Measurements from ENCODE around the gene TRMT2A.

TRMT2A gene

GRCh38 chr22:20127869-20128618 lies 11.0 kb upstream of the TRMT2A start:
- TF ChIP-seq TAF1 (IDR thresholded peaks at IDR 0.05; ENCODE audit: borderline replicate concordance, insufficient read depth, low read length) (no peak), REST (IDR thresholded peaks at IDR 0.05; ENCODE audit: insufficient read depth in 1 of 2, low read depth in 2 of 2, low read length in 2 of 2) (no peak), FOXP2 (optimal IDR thresholded peaks at IDR 0.05; ENCODE audit: borderline replicate concordance, extremely low read depth, extremely low read length, insufficient read depth) (no peak), POLR2AphosphoS5 (IDR thresholded peaks at IDR 0.05; ENCODE audit: low read depth, low read length) (no peak; the same call in 1 of the 2 replicates), SIN3A (IDR thresholded peaks at IDR 0.05; ENCODE audit: borderline replicate concordance, insufficient read depth, low read length) (no peak)

GRCh38 chr22:20127318-20127868 lies 10.4 kb upstream of the TRMT2A start:
- TF ChIP-seq REST (IDR thresholded peaks at IDR 0.05; ENCODE audit: insufficient read depth in 1 of 2, low read depth in 2 of 2, low read length in 2 of 2) (no peak), POLR2AphosphoS5 (IDR thresholded peaks at IDR 0.05; ENCODE audit: low read depth, low read length) (no peak), TAF1 (IDR thresholded peaks at IDR 0.05; ENCODE audit: borderline replicate concordance, insufficient read depth, low read length) (no peak), SIN3A (IDR thresholded peaks at IDR 0.05; ENCODE audit: borderline replicate concordance, insufficient read depth, low read length) (no peak), FOXP2 (optimal IDR thresholded peaks at IDR 0.05; ENCODE audit: borderline replicate concordance, extremely low read depth, extremely low read length, insufficient read depth) (no peak)

- TF ChIP-seq FOXP2 (optimal IDR thresholded peaks at IDR 0.05; ENCODE audit: borderline replicate concordance, extremely low read depth, extremely low read length, insufficient read depth): no peak
- TF ChIP-seq POLR2AphosphoS5 (IDR thresholded peaks at IDR 0.05; ENCODE audit: low read depth, low read length): no peak
- no peak for TF ChIP-seq SIN3A (IDR thresholded peaks at IDR 0.05; ENCODE audit: borderline replicate concordance, insufficient read depth, low read length)
- no peak for TF ChIP-seq TAF1 (IDR thresholded peaks at IDR 0.05; ENCODE audit: borderline replicate concordance, insufficient read depth, low read length)
- TF ChIP-seq REST (IDR thresholded peaks at IDR 0.05; ENCODE audit: insufficient read depth in 1 of 2, low read depth in 2 of 2, low read length in 2 of 2): no peak
Measured at GRCh38 chr22:20126284-20127029, 9.4 kb upstream of the TRMT2A start.

- TF ChIP-seq SIN3A (IDR thresholded peaks at IDR 0.05; ENCODE audit: borderline replicate concordance, insufficient read depth, low read length) (no peak), POLR2AphosphoS5 (IDR thresholded peaks at IDR 0.05; ENCODE audit: low read depth, low read length) (no peak), REST (IDR thresholded peaks at IDR 0.05; ENCODE audit: insufficient read depth in 1 of 2, low read depth in 2 of 2, low read length in 2 of 2) (no peak), TAF1 (IDR thresholded peaks at IDR 0.05; ENCODE audit: borderline replicate concordance, insufficient read depth, low read length) (no peak), FOXP2 (optimal IDR thresholded peaks at IDR 0.05; ENCODE audit: borderline replicate concordance, extremely low read depth, extremely low read length, insufficient read depth) (no peak)
Measured at GRCh38 chr22:20125201-20126174, 8.5 kb upstream of the TRMT2A start.
